ENCODE data around the gene WDR86. TPM values are rescaled to one million over a fixed set of nuclear protein-coding genes. Genes with fewer than 3 reads are reported as not detected.

The WDR86 gene
- total and polyA plus RNA-seq, 2 of the 4 experiments (the other 2 are of a cell fraction): not detected

DNA sequence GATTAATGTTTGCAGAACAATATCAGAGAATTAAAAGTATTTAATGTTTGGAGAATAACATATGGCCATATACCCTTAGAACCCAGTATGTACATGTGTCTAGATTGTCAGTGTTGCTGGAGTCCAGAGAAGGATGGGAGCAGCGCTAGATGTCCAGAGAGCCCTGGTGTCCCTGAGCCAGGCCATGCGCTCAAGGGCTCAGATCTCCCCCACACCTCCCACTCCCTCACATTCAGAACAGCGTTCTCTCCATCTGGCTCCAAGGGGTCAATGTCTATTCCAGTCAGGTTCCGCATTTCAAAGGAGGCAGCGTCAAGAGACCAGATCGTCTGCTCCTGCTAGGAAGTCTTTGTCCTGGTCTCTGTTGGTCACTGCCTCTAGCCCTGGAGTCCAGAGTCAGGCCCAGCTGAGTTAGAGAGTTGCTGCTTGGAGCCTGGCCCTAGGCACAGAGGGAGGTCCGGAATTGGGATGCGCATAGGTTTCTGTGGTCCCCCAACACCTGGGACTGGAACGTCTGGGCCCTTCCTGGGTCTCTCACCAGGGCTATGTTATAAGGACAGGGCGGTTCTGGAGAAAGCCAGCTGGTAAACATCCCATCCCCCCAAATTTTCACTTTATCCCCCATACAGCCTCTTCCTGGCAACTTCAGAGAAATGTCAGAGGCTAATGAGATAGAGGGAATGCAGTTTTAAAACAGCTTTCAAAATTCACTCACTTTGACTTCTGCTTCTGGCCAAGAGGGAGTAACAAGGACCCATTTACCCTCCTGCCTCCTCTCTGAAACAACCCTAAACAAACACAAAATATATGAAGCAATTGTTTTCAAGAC is 6.5 kb upstream of the WDR86 start:
- DNase-seq: no peak
- H4K8ac ChIP-seq (ENCODE audit: low read depth in 2 of 2, low read length in 2 of 2): no peak overlapping the region
- H2AK5ac ChIP-seq (ENCODE audit: low read depth, low read length): no peak overlapping the region
- H2AFZ ChIP-seq (replicated peaks; ENCODE audit: low read length, poor library complexity): no peak overlapping the region
- peaks cover 13% of the 10 kb centered on the region for H3K9me3 ChIP-seq (ENCODE audit: control insufficient read depth, insufficient read depth, low read length)
- 80% methylated on average over 3 of the region's 10 CpGs; no CpG with 5 or more reads in 1 of the 2 experiments for WGBS, 2 experiments (ENCODE audit: extremely low coverage in 2 of 2, insufficient read length in 1 of 2)
- H2BK120ac ChIP-seq (ENCODE audit: low read depth, low read length): no peak overlapping the region
- TF ChIP-seq CEBPB (IDR thresholded peaks at IDR 0.05; ENCODE audit: low read depth, low read length) (no peak), MAFK (IDR thresholded peaks at IDR 0.05; ENCODE audit: low read depth, low read length) (no peak), FOS (IDR thresholded peaks at IDR 0.05; ENCODE audit: low read depth, low read length) (no peak), RAD21 (IDR thresholded peaks at IDR 0.05; ENCODE audit: low read length) (no peak), RCOR1 (IDR thresholded peaks at IDR 0.05; ENCODE audit: insufficient replicate concordance, low read length) (no peak), POLR2A (IDR thresholded peaks at IDR 0.05; ENCODE audit: low read depth, low read length) (no peak), MXI1 (IDR thresholded peaks at IDR 0.05; ENCODE audit: borderline replicate concordance, low read depth, low read length) (no peak)
- TF ChIP-seq, protein P1, sequence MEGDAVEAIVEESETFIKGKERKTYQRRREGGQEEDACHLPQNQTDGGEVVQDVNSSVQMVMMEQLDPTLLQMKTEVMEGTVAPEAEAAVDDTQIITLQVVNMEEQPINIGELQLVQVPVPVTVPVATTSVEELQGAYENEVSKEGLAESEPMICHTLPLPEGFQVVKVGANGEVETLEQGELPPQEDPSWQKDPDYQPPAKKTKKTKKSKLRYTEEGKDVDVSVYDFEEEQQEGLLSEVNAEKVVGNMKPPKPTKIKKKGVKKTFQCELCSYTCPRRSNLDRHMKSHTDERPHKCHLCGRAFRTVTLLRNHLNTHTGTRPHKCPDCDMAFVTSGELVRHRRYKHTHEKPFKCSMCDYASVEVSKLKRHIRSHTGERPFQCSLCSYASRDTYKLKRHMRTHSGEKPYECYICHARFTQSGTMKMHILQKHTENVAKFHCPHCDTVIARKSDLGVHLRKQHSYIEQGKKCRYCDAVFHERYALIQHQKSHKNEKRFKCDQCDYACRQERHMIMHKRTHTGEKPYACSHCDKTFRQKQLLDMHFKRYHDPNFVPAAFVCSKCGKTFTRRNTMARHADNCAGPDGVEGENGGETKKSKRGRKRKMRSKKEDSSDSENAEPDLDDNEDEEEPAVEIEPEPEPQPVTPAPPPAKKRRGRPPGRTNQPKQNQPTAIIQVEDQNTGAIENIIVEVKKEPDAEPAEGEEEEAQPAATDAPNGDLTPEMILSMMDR (conservative IDR thresholded peaks at IDR 0.05; ENCODE audit: low read depth, low read length): no peak
- TF ChIP-seq, protein P2, sequence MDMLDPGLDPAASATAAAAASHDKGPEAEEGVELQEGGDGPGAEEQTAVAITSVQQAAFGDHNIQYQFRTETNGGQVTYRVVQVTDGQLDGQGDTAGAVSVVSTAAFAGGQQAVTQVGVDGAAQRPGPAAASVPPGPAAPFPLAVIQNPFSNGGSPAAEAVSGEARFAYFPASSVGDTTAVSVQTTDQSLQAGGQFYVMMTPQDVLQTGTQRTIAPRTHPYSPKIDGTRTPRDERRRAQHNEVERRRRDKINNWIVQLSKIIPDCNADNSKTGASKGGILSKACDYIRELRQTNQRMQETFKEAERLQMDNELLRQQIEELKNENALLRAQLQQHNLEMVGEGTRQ (IDR thresholded peaks at IDR 0.05; ENCODE audit: low read depth, low read length): no peak
- H2BK15ac ChIP-seq (ENCODE audit: low read depth, low read length): no peak overlapping the region
- intact Hi-C loops (cut with micrococcal nuclease): no loop called here
- no TSS peak for BruUV-seq (replicated peaks)
- H3K23ac ChIP-seq (ENCODE audit: low read depth, low read length): no peak overlapping the region
- POLR2A ChIA-PET (ENCODE audit: unreplicated experiment): no interaction called here
- H2BK20ac ChIP-seq (ENCODE audit: low read depth, low read length): no peak overlapping the region
- H3K36me3 ChIP-seq (ENCODE audit: control insufficient read depth, insufficient read depth, low read length): no peaks in the 10 kb centered on the region
- no peak overlapping the region; the same call in 1 of the 2 replicates for H3K18ac ChIP-seq (ENCODE audit: low read depth, low read length)
- no peak; the same call in 1 of the 2 replicates for ATAC-seq (ENCODE audit: low read depth)
- H3K27me3 ChIP-seq (ENCODE audit: control insufficient read depth, insufficient read depth, low read length): peaks cover 35% of the 10 kb centered on the region
- no peak overlapping the region for H4K5ac ChIP-seq (ENCODE audit: low read depth, low read length)
- H3K9ac ChIP-seq (ENCODE audit: low read depth, low read length): no peak overlapping the region
- no peak overlapping the region for H3K56ac ChIP-seq (ENCODE audit: extremely low read depth, insufficient read depth, low read length)
- no peak overlapping the region for H3K14ac ChIP-seq (replicated peaks; ENCODE audit: low read depth, low read length)
- H3K79me1 ChIP-seq (ENCODE audit: low read depth in 1 of 2, low read length in 2 of 2): no peaks in the 10 kb centered on the region
- H3K4me3 ChIP-seq (ENCODE audit: insufficient read depth, low read depth, low read length): no peak overlapping the region
- no peak overlapping the region for H3K27ac ChIP-seq (ENCODE audit: insufficient read depth, low read length)
- H3K4me2 ChIP-seq (ENCODE audit: low read depth, low read length): no peak overlapping the region
- H2BK5ac ChIP-seq (ENCODE audit: low read depth, low read length, poor library complexity, severe bottlenecking): no peak overlapping the region
- CTCF ChIA-PET: no interaction called here
- H4K20me1 ChIP-seq (ENCODE audit: insufficient read depth, low read length): no peaks in the 10 kb centered on the region
- in situ Hi-C loops (cut with MboI; ENCODE audit: low sequenced_read_pairs): no loop called here
- H2AK9ac ChIP-seq (replicated peaks; ENCODE audit: low read depth, low read length, poor library complexity): no peak overlapping the region
- no peak overlapping the region; the same call in 1 of the 2 replicates for H4K91ac ChIP-seq (ENCODE audit: insufficient read depth, low read depth, low read length)
- H3K9me1 ChIP-seq (ENCODE audit: insufficient read depth, low read length): no peaks in the 10 kb centered on the region
- dilution Hi-C loops (cut with HindIII; ENCODE audit: low sequenced_read_pairs, unreplicated experiment): no loop called here
- H3K4ac ChIP-seq (ENCODE audit: low read depth, low read length): no peak overlapping the region
- no peaks in the 10 kb centered on the region; the same call in 1 of the 2 replicates for H3K4me1 ChIP-seq (ENCODE audit: control insufficient read depth, insufficient read depth, low read length)
